ENCODE data around the gene BRPF3.

GRCh38 chr6:36276581-36277536, 80.3 kb downstream of the BRPF3 start:
- no peak for TF ChIP-seq POLR2A (IDR thresholded peaks at IDR 0.05; ENCODE audit: low read length)
- no peak for TF ChIP-seq GATA1 (IDR thresholded peaks at IDR 0.05; ENCODE audit: low read depth, low read length)
